HepG2 (cell line): Measurements from ENCODE around the gene APBB2.

Source experiments
- EZH2 ChIP-seq: conservative IDR thresholded peaks from 2 replicates; pipeline ENCODE4 v1.6.1; 2012; ENCODE audit warnings: mild to moderate bottlenecking, low read depth, low read length, moderate library complexity
- HNRNPK ChIP-seq: fragments of 200-400 bp; formaldehyde crosslinking; IDR thresholded peaks from 2 replicates; pipeline ENCODE4 v1.6.1; 2018; ENCODE audit warnings: low read length, low read depth, moderate library complexity, mild to moderate bottlenecking; ENCODE audit not compliant: poor library complexity, severe bottlenecking
- ZBTB7A ChIP-seq: sonication (generic); formaldehyde crosslinking; IDR thresholded peaks from 2 replicates; pipeline ENCODE4 v1.8.0; 2022; ENCODE audit warnings: mild to moderate bottlenecking, missing genetic modification reagents
- TF ChIP-seq, protein P1 (sequence below): sonication (generic); formaldehyde crosslinking; IDR thresholded peaks from 2 replicates; pipeline ENCODE4 v1.4.0; 2020; ENCODE audit warnings: missing genetic modification reagents, mild to moderate bottlenecking, borderline replicate concordance

DNA sequence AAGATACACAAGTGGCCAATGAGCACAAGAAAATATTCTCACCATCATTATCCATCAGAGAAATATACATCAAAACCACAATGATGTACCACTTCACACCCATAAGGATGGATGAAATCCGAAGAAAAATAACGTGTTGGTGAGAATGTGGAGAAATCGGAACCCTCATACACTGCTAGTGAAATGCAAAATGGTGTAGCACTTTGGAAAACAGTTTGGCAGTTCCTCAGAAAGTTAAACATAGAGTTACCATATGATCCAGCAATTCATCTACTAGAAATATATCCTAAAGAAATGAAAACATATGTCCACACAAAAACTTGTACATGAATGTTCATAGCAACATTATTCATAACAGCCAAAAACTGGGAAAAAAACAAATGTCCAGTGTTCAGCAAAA, 18.5 kb upstream of the APBB2 start:
- TF ChIP-seq EZH2 (no peak), ZBTB7A (CRISPR knock-in tag) (no peak), HNRNPK (no peak)
- TF ChIP-seq, protein P1, sequence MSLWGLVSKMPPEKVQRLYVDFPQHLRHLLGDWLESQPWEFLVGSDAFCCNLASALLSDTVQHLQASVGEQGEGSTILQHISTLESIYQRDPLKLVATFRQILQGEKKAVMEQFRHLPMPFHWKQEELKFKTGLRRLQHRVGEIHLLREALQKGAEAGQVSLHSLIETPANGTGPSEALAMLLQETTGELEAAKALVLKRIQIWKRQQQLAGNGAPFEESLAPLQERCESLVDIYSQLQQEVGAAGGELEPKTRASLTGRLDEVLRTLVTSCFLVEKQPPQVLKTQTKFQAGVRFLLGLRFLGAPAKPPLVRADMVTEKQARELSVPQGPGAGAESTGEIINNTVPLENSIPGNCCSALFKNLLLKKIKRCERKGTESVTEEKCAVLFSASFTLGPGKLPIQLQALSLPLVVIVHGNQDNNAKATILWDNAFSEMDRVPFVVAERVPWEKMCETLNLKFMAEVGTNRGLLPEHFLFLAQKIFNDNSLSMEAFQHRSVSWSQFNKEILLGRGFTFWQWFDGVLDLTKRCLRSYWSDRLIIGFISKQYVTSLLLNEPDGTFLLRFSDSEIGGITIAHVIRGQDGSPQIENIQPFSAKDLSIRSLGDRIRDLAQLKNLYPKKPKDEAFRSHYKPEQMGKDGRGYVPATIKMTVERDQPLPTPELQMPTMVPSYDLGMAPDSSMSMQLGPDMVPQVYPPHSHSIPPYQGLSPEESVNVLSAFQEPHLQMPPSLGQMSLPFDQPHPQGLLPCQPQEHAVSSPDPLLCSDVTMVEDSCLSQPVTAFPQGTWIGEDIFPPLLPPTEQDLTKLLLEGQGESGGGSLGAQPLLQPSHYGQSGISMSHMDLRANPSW (CRISPR knock-in tag), result no peak
